Left renal pelvis (tissue), 4 donors: ENCODE measurements around the gene FRMD3. TPM values are rescaled to one million over a fixed set of nuclear protein-coding genes. Genes with fewer than 3 reads are reported as not detected.
"Not testable (repeated sequence)": the region's sequence is repeated elsewhere in the genome, so short reads cannot be mapped to it uniquely, and the experiment has no call there.

Experiments
- DNase-seq, 4 donors: peaks; one replicate each; pipeline ENCODE4 v3.0.0-alpha.2; 2013; ENCODE audit warnings: low read depth in 4 of 4, low spot score in 3 of 4
- polyA plus RNA-seq, 4 donors: library from polyadenylated mRNA; unstranded; fragments of 120-200 nt; gene quantifications; one replicate each; pipeline ENCODE4 v1.2.1, GENCODE V29; 2013; ENCODE audit not compliant: insufficient read length in 4 of 4

FRMD3 gene
- polyA plus RNA-seq, 4 donors, result 2.8 to 27.4 (median 20.6) TPM

- DNase-seq, result no peak
Observed at GRCh38 chr9:83403527-83404238, 134.5 kb downstream of the FRMD3 start.

- DNase-seq, result no peak
Observed at GRCh38 chr9:83401328-83401900, 136.8 kb downstream of the FRMD3 start.

- DNase-seq, result no peak
Observed at GRCh38 chr9:83396813-83397212, 141.4 kb downstream of the FRMD3 start.

GRCh38 chr9:83396342-83396741 is 141.9 kb downstream of the FRMD3 start:
- no peak for DNase-seq

- no peak for DNase-seq
Observed at GRCh38 chr9:83392228-83392627, 146.0 kb downstream of the FRMD3 start.

- no peak for DNase-seq
Observed at GRCh38 chr9:83388346-83388745, 149.9 kb downstream of the FRMD3 start.

- DNase-seq, result no peak
Observed at GRCh38 chr9:83387401-83388185, 150.6 kb downstream of the FRMD3 start.

GRCh38 chr9:83385317-83385716 is 152.9 kb downstream of the FRMD3 start:
- DNase-seq, result no peak

GRCh38 chr9:83384214-83384613 is 154.0 kb downstream of the FRMD3 start:
- DNase-seq, result no peak

- no peak for DNase-seq
Observed at GRCh38 chr9:83383034-83383433, 155.2 kb downstream of the FRMD3 start.

GRCh38 chr9:83382421-83382820 is 155.8 kb downstream of the FRMD3 start:
- DNase-seq, result no peak

GRCh38 chr9:83379045-83379444 is 159.2 kb downstream of the FRMD3 start:
- no peak for DNase-seq

- no peak for DNase-seq
Observed at GRCh38 chr9:83372957-83373356, 165.2 kb downstream of the FRMD3 start.

GRCh38 chr9:83367326-83367725 is 170.9 kb downstream of the FRMD3 start:
- DNase-seq, result no peak

GRCh38 chr9:83362341-83362995 is 175.7 kb downstream of the FRMD3 start:
- DNase-seq, result no peak

GRCh38 chr9:83359039-83359438 is 179.2 kb downstream of the FRMD3 start:
- no peak for DNase-seq

- DNase-seq, result not testable (repeated sequence)
Observed at GRCh38 chr9:83358493-83358892, 179.7 kb downstream of the FRMD3 start.

- DNase-seq, result no peak
Observed at GRCh38 chr9:83355729-83356151, 182.5 kb downstream of the FRMD3 start.

GRCh38 chr9:83355024-83355444 is 183.2 kb downstream of the FRMD3 start:
- no peak for DNase-seq

GRCh38 chr9:83349031-83349430 is 189.2 kb downstream of the FRMD3 start:
- DNase-seq, result no peak
